Activated T-cell treated with anti-CD3 and anti-CD28 coated beads, Interleukin-2, amount 50 U/mL, for 4 hours (primary cell): ENCODE data around the gene CDH23. TPM values are rescaled to one million over a fixed set of nuclear protein-coding genes. Genes with fewer than 3 reads are reported as not detected.

Experiments used
- ATAC-seq, 2 donors: fragments of 200-7000 bp; cut with Tn5 transposase; one replicate each; pipeline ENCODE4 v1.10.0; 2021
- DNase-seq: peaks from one replicate; pipeline ENCODE4 v3.0.0-alpha.2; 2020
- H3K27me3 Mint-ChIP-seq: one replicate; pipeline ENCODE4 v1.8.0; 2021; ENCODE audit warnings: low read depth, mixed read lengths
- H3K36me3 Mint-ChIP-seq: one replicate; pipeline ENCODE4 v1.8.0; 2022; ENCODE audit warnings: mixed read lengths; ENCODE audit not compliant: insufficient read depth
- H3K4me1 Mint-ChIP-seq: one replicate; pipeline ENCODE4 v1.8.0; 2021; ENCODE audit warnings: low read depth, mixed read lengths
- H3K4me3 Mint-ChIP-seq: one replicate; pipeline ENCODE4 v1.8.0; 2021; ENCODE audit warnings: mild to moderate bottlenecking, moderate library complexity, mixed read lengths
- H3K9me3 Mint-ChIP-seq: one replicate; pipeline ENCODE4 v1.8.0; 2021; ENCODE audit warnings: mixed read lengths
- total RNA-seq, 3 donors: library from RNA; stranded (reverse); gene quantifications; one replicate each; pipeline ENCODE4 v1.2.1, GENCODE V29; 2021

CDH23 gene
- total RNA-seq, 3 donors from 2014 or later = 0.71 to 1.2 (median 1.1) TPM

DNA sequence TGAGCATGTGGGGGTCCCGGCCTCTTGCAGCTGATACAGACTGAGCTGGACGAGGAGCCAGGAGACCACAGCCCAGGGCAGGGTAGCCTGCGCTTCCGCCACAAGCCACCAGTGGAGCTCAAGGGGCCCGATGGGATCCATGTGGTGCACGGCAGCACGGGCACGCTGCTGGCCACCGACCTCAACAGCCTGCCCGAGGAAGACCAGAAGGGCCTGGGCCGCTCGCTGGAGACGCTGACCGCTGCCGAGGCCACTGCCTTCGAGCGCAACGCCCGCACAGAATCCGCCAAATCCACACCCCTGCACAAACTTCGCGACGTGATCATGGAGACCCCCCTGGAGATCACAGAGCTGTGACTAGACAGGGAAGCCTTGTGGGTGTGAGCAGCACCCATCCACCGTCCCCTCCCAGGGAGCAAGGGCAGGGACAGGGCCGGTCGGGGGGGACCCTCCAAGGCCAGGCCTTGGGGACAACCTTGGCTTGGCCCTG is 418.2 kb downstream of the CDH23 start:
- no peak for DNase-seq
- no peak for ATAC-seq
- Mint-ChIP-seq H3K9me3 (no peaks in the 10 kb centered on the region), H3K27me3 (no peaks in the 10 kb centered on the region), H3K36me3 (peaks cover 22% of the 10 kb centered on the region), H3K4me1 (no peaks in the 10 kb centered on the region), H3K4me3 (no peak overlapping the region)

DNA sequence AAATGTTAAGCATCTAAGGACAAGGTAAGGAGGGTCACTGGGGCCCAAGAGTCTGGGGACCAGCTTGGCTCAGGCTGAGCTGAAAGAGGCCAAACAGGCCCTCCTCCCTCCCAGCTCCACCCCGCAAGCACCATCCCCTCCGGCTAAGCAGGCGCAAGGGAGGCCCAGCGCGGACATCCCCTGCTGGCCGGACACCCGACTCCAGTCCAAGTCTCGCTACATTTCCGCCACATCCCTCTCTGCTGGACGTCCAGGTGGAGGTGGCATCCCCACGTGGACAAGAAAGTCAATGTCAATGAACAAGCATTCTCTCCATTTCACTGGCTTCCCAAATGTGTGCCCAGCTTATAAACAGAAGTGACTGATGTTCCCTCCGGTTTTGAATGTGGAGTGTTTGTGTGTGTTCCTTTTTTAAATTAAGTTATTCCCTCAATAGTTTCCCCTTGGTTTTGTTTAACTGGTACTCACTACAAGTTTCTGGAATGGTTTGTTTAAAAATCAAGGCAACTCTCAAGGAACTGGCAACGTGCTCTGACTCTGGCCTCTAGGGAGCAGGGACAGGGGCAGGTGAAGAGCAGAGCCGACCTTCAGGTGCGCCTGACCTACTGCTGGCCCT is 418.9 kb downstream of the CDH23 start:
- no peaks in the 10 kb centered on the region for H3K9me3 Mint-ChIP-seq
- no peaks in the 10 kb centered on the region for H3K4me1 Mint-ChIP-seq
- H3K27me3 Mint-ChIP-seq = no peaks in the 10 kb centered on the region
- peaks cover 22% of the 10 kb centered on the region for H3K36me3 Mint-ChIP-seq
- H3K4me3 Mint-ChIP-seq = no peak overlapping the region
- ATAC-seq (no peak), DNase-seq (no peak)

DNA sequence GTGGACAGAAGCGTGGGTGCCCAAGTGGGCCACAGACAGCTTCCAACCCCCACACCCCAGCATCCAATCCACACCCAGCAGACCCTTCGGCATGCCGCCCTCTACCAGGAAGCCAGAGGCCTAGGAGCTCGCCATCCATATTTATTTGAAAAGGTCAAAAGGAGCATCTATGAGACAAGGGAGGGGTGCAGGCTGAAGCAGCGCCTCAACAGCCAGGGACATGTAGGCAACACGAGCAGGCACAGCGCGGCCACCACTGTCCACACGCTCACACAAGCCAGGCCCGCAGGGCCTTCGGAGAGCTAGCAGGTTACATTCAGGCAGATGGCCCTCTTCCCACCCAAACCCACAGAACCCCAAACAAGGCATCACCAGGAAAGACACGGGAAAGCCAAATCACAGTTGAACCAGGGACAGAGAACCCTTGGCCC is 419.7 kb downstream of the CDH23 start:
- ATAC-seq (no peak), DNase-seq (no peak)
- H3K4me3 Mint-ChIP-seq = no peak overlapping the region
- H3K4me1 Mint-ChIP-seq = no peaks in the 10 kb centered on the region
- no peaks in the 10 kb centered on the region for H3K9me3 Mint-ChIP-seq
- H3K36me3 Mint-ChIP-seq = peaks cover 27% of the 10 kb centered on the region
- H3K27me3 Mint-ChIP-seq = no peaks in the 10 kb centered on the region

DNA sequence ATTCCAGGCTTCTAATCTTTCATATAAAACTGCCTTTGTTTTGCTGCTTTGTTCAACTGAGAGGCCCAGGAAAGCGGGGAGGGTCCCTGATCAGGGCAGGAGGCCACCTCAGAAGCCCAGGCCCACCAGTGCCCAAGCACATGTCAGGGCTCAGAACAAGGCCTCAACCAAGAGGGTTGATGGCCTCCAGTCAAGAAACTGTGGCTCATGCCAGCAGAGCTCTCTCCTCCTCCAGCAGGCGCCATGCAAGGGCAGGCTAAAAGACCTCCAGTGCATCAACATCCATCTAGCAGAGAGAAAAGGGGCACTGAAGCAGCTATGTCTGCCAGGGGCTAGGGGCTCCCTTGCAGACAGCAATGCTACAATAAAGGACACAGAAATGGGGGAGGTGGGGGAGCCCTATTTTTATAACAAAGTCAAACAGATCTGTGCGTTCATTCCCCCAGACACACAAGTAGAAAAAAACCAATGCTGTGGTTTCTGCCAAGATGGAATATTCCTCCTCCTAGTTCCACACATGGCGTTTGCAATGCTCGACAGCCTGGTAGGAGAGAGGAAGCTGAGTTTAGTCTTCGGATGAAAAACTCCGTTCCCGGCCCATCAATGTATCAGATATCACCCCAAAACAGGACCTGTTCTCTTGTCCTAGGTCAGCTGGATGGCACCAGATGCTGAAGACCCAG is 420.4 kb downstream of the CDH23 start:
- no peak for DNase-seq
- peaks cover 32% of the 10 kb centered on the region for H3K36me3 Mint-ChIP-seq
- peaks cover under 1% of the 10 kb centered on the region for H3K4me1 Mint-ChIP-seq
- H3K4me3 Mint-ChIP-seq = no peak overlapping the region
- no peak for ATAC-seq
- H3K27me3 Mint-ChIP-seq = no peaks in the 10 kb centered on the region
- no peaks in the 10 kb centered on the region for H3K9me3 Mint-ChIP-seq

DNA sequence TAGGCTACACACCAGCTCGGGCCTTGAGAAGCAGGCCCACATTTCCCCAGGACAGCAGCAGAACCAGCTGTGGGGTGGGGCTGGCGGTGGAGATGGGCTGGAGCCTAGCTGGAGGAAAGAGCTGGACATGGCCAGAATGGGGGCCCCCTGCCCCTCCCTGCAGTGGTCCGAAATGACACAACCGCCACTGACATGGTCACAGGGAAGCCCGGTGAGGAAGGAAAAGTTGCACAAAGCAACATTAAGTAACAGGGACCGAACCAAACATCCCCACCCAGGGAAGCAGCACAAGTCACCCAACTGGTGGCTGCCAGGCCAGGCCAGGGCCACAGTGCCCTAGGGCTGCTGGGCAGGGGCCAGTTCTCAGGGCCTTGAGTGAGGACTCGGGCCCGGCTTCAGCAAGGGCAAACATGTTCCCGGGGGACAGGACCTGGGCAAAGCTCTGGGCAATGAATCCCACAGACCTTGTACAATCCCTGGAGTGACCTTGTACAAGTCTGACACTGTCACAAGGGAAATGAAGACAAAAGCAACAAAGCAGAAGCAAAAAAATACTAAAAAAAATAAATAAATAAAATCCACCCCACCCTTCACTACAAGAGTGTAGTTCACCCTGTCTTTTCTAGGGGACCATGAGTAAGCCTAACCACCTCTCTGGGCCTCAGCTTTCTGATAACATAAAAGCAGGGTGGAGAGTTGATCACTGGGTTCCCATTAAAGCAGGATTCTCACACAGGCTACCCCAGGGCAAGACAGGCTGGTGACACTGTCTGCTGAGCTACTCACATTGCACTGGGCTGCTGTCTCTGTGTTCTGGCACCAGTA is 421.3 kb downstream of the CDH23 start:
- Mint-ChIP-seq H3K4me1 (peaks cover 7% of the 10 kb centered on the region), H3K36me3 (peaks cover 38% of the 10 kb centered on the region), H3K4me3 (no peak overlapping the region), H3K27me3 (no peaks in the 10 kb centered on the region), H3K9me3 (no peaks in the 10 kb centered on the region)
- ATAC-seq (no peak), DNase-seq (no peak)

DNA sequence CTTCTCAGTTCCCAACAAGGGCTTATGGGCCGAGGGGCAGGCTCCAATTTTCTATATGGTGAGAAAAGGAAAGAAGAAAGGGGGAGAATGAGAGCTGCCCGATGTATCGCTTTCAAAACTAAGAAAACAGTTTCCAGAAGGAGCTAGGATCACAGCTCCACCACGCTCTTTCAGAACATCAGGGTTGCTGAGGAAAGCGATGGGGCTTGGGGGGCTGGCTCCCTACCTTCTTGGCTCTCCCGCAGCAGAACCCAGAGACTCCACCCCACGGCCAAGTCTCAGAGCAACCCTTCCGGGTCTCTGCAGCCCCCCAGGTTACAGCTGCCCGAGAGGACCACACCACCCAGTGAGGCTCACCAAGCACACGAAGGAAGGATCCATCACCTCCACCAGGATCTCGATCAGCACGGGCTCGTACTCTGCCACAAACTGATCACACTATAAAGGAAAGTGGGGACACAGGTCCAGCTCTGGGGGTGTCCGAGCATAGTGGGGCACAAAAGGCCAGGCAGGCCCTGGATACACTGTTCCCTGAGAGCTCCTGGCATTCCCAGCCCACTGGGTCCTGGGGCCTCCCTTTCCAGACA is 422.0 kb downstream of the CDH23 start:
- no peak overlapping the region for H3K4me3 Mint-ChIP-seq
- no peaks in the 10 kb centered on the region for H3K27me3 Mint-ChIP-seq
- H3K4me1 Mint-ChIP-seq = peaks cover 7% of the 10 kb centered on the region
- H3K9me3 Mint-ChIP-seq = no peaks in the 10 kb centered on the region
- ATAC-seq (no peak), DNase-seq (no peak)
- peaks cover 42% of the 10 kb centered on the region for H3K36me3 Mint-ChIP-seq

DNA sequence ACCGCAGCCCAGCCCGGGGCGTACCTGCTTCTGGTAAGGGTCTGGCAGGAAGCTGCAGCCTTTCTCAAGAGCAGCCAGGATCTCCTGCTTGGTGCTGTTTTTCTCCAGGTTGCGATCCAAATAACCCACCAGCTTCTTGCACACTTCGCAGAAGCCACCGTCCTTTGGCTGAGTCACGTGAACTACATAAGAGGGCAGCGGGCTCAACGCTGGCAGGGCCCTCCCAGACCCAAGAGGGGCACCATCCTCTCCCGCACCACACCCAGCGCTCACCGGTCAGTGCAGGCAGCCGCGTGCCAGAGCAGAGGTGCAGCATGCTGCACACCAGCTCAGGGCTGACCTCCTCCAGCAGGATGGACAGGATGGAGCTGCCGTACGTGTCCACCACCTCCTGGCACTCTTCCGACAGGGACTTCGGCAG is 422.7 kb downstream of the CDH23 start:
- H3K4me3 Mint-ChIP-seq = no peak overlapping the region
- peaks cover 7% of the 10 kb centered on the region for H3K4me1 Mint-ChIP-seq
- H3K36me3 Mint-ChIP-seq = peaks cover 42% of the 10 kb centered on the region
- no peaks in the 10 kb centered on the region for H3K27me3 Mint-ChIP-seq
- no peak for DNase-seq
- no peaks in the 10 kb centered on the region for H3K9me3 Mint-ChIP-seq
- ATAC-seq = no peak

DNA sequence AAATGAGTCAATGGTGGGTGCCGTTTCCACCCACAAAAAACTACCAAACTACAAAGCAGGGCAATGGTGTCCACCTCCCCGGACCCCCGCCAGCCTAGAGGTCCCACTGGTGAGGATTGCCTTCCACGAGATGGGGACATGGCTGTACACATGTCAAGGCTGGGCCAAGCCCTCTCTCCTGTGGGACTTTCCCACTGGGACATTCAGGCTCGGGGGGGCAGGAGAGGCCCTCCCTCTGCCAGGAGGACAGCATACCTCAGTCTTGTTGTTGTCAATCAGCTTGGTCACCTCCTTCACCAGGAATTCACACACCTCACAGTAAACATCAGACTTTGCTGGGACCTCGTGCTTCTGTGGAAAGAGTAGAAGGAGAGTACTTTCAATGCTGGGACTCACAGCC is 423.3 kb downstream of the CDH23 start:
- Mint-ChIP-seq H3K4me1 (peaks cover 7% of the 10 kb centered on the region), H3K27me3 (no peaks in the 10 kb centered on the region), H3K36me3 (peaks cover 42% of the 10 kb centered on the region)

DNA sequence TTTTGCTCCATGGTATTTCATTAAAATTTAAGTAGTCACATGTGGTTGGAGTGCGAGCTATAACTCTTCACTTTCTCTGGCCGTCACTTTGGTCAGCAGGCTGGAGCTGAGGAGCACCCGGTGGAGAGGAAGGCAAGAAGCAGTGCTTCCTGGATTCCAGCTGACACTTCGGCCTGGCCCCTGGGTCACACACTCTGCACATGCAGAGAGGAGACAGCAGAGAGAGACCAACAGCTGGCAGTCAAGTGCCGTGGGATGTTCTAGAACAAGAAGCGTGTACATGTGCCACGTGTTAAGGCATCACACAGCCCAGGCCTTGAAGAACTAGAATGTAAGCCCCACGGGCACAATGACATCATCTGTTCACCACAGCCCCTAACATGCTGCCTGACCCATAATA is 424.2 kb downstream of the CDH23 start:
- no peak for ATAC-seq
- no peaks in the 10 kb centered on the region for H3K9me3 Mint-ChIP-seq
- H3K36me3 Mint-ChIP-seq = peaks cover 42% of the 10 kb centered on the region
- DNase-seq = no peak
- H3K27me3 Mint-ChIP-seq = no peaks in the 10 kb centered on the region
- H3K4me3 Mint-ChIP-seq = no peak overlapping the region
- H3K4me1 Mint-ChIP-seq = peaks cover 7% of the 10 kb centered on the region

More for the DNA sequence above, 423.3 kb downstream of the CDH23 start:
- Mint-ChIP-seq H3K9me3 (no peaks in the 10 kb centered on the region), H3K4me3 (no peak overlapping the region)
- DNase-seq (no peak), ATAC-seq (no peak)

DNA sequence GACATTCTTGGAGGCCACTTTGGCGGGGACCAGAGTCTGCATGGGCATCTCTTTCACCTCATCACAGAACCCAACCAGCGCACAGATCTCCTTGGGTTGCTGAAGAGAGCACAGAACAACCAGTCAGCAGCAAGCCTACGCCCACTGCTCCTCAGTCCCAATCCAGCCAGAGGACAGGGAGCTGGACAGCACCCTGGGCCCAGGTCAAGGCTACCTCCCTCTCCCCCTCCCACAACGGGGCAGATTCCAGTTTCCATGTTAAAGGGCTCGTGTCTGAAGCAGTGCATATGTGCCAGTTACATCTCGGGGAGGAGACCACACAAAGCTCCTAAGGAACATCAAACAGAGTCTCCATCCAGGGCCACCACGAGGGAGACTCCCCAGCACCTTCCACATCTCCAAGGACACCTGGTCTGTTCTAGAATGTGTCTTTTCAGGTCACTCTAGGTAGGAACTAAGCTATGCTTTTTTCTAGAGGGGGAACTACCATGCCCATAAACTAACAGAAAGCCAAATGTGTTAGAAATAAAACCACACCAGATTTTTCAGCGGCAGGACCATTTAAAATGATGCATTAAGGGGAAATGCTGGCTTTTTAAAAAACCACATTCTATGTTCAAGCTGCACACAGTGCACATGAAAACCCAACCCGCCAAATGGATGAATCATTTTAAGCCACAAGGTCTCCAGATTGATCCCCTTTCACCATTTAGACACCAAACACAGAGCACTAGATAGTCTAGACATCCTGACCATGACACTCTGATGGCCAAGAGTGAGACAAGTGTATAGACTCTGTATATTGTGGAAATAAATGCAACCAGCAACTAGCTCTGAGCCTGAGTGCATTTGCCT is 425.4 kb downstream of the CDH23 start:
- DNase-seq (no peak), ATAC-seq (peak; percentile 52 to 57)
- H3K9me3 Mint-ChIP-seq = no peaks in the 10 kb centered on the region
- H3K4me1 Mint-ChIP-seq = peaks cover 7% of the 10 kb centered on the region
- no peak overlapping the region for H3K4me3 Mint-ChIP-seq
- H3K36me3 Mint-ChIP-seq = peaks cover 43% of the 10 kb centered on the region
- no peaks in the 10 kb centered on the region for H3K27me3 Mint-ChIP-seq

DNA sequence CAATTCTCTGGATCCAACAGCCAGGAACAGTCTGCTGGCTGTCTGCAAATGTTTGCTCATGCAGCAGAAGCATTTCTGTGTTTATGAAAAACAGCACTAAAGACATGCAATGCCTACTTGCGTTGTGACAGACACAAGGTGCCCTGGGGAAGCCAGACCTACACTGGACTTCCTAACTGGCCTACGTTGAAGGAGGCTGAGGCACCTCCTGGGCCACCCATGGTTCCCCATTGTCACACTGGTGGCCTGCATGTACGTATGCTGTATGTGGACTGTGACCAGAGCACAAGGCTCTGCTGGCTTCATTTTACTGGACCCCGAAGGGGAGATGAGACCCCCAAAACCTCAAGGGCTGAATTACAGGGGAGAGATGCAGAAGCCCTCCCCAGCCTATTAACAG is 426.6 kb downstream of the CDH23 start:
- Mint-ChIP-seq H3K4me3 (no peak overlapping the region), H3K9me3 (no peaks in the 10 kb centered on the region), H3K27me3 (no peaks in the 10 kb centered on the region), H3K36me3 (peaks cover 41% of the 10 kb centered on the region), H3K4me1 (peaks cover 7% of the 10 kb centered on the region)
- ATAC-seq = no peak
- DNase-seq = no peak

DNA sequence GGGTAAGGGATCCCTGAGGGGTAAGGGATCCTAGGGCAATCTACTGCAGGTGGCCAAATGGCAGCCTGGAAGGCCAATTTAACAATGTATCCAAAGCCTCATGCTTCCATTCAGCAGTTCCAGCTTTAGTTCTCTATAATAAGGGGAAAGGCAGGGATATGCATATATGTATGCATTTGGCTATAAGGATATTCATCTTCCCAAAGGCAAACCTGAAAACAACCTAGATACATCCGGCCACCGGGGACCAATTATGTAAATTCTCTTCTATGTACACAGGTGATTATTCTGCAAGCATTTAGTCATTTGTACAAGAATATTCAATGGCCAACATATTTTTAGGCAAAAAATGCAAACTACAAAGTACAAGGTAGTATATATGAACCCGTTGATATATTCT is 427.6 kb downstream of the CDH23 start:
- peaks cover 43% of the 10 kb centered on the region for H3K36me3 Mint-ChIP-seq

DNA sequence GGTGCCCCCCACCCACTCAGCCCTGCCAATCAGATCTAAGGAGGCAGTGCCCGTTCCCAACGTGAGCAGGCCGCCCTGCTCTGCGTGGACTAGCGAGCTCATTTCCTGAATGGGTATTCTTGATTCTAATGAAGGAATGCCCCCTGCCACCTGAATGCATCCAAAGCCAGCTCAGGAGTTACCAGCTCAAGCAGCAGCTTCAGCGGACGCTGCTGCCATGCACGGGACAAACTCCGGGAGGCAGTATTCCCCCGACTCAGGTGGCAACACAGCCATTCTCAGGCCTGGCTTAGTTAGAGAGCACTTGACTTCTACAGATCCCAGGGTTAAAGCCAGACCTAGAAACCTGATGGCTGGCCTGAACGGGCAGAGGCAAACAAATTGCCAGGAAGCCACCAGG is 428.5 kb downstream of the CDH23 start:
- no peaks in the 10 kb centered on the region for H3K27me3 Mint-ChIP-seq
- peaks cover 43% of the 10 kb centered on the region for H3K36me3 Mint-ChIP-seq
- peaks cover 7% of the 10 kb centered on the region for H3K4me1 Mint-ChIP-seq
- H3K9me3 Mint-ChIP-seq = no peaks in the 10 kb centered on the region
- no peak for DNase-seq
- ATAC-seq = no peak
- no peak overlapping the region for H3K4me3 Mint-ChIP-seq

More for the DNA sequence above, 427.6 kb downstream of the CDH23 start:
- Mint-ChIP-seq H3K9me3 (no peaks in the 10 kb centered on the region), H3K4me3 (no peak overlapping the region), H3K4me1 (peaks cover 7% of the 10 kb centered on the region), H3K27me3 (no peaks in the 10 kb centered on the region)
- DNase-seq (no peak), ATAC-seq (no peak)
